Activated CD4-positive, alpha-beta T cell treated with anti-CD3 and anti-CD28 coated beads for 24 hours (primary cell): ENCODE measurements around the gene SNAP25.

Source experiments
- DNase-seq, 2 donors: peaks; one replicate each; pipeline ENCODE4 v3.0.0-alpha.2; 2020; ENCODE audit warnings: low read depth in 2 of 2

Gene SNAP25

DNA sequence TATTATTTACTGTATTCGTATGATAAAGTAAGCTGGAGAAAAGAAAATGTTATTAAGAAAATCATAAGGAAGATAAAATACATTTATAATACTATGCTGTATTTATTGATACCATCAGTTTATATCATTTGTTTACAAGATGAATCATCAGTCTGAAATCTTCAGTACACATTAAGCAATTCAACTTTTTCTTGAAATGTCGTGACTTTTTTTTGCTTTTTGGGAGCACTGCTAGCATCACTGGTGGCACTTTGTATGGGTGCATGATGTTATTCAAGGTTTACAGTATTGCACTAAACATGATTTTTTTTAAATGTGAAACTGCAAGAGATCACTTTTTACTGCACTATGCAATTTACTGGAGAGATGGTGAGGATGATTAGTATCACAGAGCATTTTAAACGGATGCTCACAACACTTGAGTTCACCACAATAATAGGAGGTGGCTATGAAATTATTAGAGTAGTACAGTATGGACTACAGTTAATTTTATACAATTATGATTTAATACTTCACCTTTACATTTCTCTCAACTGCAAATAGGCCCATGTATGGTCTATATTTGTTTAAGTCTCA is 85.9 kb downstream of the SNAP25 start:
- no peak for DNase-seq

DNA sequence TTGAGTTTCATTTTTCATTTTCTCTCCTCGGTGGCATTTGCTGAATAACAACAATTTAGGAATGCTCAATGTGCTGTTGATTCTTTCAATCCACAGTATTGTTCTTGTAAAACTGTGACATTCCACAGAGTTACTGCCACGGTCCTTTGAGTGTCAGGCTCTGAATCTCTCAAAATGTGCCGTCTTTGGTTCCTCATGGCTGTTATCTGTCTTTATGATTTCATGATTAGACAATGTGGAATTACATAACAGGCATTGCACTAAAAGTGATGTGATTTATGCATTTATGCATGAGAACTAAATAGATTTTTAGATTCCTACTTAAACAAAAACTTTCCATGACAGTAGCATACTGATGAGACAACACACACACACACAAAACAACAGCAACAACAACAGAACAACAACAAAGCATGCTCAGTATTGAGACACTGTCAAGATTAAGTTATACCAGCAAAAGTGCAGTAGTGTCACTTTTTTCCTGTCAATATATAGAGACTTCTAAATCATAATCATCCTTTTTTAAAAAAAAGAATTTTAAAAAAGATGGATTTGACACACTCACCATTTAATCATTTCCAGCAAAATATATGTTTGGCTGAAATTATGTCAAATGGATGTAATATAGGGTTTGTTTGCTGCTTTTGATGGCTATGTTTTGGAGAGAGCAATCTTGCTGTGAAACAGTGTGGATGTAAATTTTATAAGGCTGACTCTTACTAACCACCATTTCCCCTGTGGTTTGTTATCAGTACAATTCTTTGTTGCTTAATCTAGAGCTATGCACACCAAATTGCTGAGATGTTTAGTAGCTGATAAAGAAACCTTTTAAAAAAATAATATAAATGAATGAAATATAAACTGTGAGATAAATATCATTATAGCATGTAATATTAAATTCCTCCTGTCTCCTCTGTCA is 88.1 kb downstream of the SNAP25 start:
- DNase-seq: no peak

DNA sequence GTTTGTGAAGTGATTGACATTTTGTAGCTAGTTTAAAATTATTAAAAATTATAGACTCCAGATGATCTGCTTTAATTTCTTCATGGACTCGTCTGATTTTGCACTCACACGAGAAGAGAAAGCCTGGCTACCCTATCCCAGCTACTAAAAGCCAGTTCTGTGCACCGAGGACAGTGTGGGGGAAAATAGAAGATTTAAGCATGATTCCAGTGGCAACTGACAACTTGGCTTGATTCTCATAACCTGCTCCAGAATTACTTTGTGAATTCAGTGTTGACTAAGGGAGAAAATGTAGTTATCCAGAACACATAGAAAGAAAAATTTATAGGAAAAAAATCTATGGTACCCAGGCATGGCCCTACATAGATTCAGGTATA is 88.7 kb downstream of the SNAP25 start:
- DNase-seq: no peak

DNA sequence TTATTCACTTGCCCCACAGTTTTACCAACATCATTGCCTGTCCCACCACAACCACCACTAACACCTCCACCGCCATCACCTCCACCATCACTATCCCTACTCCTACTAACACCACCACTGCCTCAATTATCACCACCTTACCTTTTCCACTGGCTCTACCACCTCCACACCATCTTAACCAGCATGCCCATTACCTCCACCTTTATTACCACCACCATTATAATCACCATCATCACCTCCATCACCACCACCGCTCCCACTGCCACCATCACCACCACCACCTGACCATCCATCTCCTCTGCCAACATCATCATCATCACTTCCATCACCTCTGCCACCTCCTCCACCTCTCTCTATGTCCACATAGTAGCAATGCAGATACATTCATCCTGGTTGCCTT is 90.0 kb downstream of the SNAP25 start:
- DNase-seq: no peak

DNA sequence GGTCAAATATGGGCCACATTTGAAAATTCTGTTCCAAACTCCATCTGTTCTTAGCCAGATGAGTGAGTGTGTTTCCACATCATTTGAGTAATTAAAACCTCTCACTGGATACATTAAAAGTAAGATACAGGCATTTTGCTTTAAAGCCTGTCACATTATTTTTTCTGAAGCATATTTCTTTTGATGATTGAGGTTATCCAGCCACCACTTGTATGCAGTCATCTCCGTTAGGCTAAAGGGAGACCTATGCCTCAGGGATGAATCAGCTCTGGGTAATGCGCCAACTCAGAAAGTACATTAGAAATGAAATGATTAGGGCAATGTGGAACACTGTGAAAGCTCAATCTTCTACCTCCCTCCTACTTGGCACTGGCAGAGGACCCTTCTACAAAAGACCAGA is 90.7 kb downstream of the SNAP25 start:
- no peak for DNase-seq

DNA sequence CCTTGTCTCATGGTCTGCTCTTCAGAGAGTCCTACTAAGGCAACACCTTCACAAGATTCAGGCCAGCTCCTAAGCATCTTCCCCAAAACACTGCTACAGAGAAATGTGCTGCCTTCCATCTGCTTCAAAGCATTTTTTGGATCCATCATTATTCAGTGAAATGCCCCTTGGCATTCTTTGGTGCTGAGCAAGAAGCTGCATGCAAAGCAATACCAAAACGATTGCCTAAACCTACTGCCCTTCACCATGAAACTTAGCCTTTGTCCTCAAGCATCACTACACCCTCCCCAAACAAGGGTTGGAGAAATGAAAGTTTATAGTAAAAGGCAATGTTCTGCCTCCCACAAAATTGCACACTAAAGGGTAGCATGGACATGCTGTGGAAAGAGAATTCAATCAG is 93.5 kb downstream of the SNAP25 start:
- no peak for DNase-seq

DNA sequence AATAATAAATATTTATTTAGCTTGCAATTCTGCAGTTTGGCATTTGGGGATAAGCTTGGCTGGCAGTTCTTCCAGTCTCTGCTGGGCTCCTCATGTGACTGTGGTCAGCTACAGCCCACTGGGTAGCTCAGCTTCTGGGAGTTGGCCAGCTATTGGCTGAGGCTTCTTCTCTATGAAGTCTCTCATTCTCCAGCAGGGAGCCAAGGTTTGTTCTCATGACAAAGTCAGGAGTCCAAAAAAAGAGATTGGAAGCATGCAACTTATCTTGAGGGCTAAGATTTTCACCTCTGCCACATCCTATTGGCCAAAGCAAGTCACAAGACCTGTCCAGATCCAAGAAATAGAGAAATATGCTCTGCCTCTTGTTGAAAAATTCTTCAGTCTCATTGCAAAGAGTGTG is 94.6 kb downstream of the SNAP25 start:
- no peak for DNase-seq

DNA sequence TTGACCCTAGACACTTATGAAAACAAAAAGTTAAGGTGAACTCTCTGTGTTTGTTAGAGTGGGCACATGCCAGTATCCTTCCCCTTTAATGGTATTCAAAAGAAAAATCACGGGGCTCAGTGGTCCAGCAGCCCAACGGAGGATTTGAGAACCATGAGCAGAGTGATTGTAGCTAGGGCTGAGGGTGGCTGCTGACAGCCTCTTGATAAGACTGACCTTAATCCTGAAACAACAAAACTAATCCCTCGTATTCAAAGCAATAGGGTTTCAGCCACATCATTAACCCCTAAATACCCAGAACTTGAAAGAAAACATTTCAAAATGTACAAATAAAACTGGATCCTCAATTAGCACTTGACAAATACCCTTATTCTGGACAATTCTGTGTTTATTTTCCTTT is 95.1 kb downstream of the SNAP25 start:
- DNase-seq: no peak

DNA sequence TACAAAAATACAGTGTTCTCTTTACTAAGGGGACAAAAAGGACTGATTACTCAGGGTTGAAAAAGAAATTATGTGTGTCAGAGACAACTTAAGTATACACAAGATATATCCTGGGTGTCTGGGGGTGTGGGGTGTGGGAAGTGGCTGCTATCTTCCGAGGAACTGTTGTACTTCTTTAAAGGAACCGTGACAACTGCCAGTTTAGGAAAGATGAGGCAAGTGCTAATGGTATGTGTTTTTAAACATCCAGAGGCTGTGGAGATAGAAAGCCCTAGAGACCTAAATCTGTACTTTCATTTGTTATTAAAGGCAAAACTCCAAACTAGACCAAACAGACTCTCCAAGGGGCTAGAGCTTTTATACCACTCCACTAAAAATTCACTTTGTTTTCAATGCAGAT is 95.6 kb downstream of the SNAP25 start:
- DNase-seq: no peak

DNA sequence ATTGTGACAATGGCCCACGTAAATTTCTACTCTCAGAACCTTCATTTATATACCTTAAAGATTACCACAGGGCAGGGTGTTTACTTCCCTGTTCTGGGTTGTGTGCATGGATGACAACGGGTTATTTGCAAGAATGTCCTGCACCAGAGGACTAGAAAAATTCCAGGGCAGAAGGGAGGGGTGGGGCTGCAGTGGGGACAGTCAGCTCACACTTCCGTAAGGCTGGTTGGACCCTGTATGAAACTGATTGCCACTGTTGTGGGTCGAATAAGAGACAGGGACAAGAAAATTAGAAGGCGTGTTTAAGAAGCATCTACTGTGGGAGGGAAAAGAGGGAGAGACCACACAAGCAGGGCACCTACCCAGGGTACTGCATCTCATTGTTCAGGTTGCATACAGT is 96.5 kb downstream of the SNAP25 start:
- DNase-seq: no peak

DNA sequence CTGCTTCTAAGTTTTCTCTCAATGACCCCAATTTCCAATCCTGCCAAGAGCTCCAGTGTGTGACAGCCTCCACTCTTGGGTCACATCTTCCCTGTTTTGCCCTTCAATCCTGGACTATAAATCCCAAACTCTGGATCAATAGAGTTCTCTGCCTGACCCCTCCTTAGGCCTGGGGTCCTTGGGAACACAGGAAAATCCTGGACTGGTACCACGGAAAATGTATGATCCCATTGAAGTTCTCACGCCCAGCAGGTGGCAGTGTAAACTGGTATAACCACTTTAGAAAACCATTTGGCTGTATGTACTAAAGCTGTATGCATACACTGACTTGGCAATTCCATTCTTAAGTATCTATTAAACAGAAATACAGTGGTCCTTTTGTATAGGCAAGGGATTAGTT is 98.0 kb downstream of the SNAP25 start:
- DNase-seq: no peak

DNA sequence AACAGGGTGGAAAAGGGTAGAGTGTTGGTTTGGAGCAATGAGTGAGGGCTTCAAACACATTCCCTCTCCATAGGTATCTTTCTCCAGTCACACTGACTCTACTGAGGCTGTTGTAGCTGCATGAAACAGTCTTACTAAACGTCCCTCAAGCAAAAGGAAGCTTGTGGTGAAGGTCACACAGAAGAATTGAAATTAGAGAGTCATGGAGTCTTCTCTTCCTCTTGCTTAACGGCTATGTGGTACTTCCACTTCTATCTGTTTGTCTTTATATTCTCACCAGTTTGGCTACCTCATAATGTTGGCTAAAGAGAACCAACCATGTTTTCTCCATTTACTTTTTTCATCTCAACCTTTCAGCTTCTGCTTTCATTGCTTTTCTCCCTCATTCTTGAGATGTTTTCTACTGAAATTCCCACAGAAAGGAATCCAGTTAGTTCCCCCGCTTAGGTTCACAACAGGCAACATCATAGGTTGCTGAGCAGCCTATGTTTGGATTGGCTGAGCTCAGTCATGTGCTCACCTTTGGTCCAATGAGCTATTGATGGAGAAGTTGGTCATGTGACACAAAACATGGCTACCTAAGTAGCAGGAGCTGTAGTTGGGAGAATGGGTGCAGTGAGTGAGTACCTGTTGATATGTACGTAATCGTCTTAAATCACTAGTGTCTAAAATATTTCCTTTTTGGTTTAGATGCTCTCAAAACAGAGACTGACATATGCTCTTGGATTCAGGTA is 99.8 kb downstream of the SNAP25 start:
- no peak for DNase-seq

DNA sequence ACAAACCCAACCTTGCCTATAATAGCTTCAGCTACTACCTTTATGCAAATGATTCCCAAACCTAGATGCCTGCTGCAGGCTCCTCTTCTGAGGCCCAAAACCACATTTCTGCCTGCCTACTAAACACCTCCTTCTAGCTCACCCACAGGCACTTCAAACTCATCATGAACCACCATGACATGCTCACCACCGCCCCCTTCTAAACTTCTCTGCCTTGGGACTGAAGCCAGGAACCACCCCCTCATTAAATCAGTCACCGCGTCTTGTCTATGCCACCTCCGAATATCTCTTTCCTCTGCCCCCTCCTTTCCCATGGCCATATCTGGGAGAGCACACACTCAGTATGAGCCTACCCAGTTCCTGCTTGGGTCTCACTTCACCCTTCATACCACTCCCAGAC is 101.2 kb downstream of the SNAP25 start:
- DNase-seq: no peak

DNA sequence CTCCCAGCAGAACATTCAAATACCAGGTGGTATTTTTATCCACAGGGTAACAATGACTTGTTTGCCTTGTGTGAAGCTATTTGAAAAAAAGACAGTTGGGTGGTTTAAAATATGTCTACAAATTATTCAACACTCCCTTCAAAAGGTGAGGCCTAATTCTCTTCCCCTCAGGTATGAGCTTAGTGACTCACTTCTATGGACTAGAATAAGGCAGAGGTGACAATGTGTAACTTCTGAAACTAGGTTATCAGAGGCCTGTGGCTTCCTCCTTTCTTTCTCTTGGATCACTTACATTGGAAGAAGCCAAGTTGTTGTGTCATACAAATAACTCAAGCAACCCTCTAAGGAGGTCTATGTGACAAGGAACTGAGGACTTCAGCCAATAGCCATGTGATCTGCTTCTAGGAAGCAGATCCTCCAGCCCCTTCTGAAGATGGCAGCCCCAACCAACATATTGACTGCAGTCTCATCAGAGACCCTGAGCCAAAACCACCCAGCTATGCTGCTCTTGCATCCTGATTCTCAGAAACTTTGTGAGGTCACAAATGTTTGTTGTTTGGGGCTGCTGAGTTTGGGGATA is 102.6 kb downstream of the SNAP25 start:
- DNase-seq: no peak

DNA sequence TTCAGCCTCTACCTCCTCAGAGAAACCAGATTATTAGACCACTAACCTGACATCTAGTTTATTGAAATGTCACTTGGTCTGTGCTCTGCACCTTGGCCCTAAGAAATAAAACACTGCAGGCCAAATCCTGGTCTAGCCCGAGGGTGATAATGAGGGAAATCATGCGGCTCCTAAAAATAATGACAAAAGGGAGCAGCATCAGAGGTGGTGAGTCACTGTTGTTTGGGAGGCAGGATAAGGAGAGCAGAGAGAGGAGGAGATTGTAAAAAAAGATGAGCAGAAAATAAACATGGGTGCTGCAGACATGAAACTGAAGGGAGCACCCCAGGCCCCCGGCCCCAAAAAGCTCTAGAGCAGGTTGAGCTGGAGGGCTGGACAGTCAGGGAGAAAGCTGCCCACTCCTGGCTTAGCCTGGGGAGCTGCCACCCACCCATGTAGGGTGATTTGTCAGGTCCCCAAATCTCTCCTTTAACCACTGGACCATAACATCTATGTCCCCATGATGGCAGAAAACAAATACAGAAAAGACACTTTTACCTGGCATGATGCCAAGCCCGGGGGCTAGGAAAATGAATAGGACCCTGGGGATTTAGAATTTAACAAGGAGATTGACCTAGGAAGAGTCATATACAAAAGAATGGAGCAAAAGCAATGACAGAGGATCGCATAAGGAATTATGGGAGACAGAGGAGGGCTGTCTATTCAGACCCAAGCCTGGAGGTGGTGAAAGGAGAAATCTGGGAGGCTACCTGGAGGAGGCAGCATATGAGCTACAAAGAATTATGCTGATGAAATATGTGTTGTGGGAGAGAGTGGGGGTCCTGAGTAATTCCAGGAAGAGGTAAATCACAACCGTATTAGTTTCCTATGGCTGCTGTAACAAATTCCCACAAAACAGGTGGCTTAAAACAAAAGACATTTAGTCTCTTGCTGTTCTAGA is 103.7 kb downstream of the SNAP25 start:
- no peak for DNase-seq

DNA sequence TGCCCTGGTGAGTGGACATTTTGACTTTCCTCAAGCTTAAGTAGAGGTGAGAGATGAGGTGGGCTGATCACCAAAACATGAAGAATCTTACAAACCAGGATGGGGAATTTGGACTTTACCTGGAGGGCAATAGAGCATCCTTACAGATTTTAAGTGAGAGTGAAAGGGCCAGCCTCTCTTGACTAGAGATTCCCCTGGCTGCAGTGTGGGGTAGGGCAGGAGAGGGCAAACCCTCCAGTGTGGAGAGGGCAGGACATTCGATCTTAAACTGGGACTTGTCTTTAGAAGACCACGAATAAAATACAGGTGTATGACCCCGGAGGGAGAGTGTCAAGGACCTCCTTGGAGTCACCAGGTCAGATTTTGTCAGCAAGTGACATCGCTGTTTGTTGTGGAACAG is 105.1 kb downstream of the SNAP25 start:
- DNase-seq: no peak

DNA sequence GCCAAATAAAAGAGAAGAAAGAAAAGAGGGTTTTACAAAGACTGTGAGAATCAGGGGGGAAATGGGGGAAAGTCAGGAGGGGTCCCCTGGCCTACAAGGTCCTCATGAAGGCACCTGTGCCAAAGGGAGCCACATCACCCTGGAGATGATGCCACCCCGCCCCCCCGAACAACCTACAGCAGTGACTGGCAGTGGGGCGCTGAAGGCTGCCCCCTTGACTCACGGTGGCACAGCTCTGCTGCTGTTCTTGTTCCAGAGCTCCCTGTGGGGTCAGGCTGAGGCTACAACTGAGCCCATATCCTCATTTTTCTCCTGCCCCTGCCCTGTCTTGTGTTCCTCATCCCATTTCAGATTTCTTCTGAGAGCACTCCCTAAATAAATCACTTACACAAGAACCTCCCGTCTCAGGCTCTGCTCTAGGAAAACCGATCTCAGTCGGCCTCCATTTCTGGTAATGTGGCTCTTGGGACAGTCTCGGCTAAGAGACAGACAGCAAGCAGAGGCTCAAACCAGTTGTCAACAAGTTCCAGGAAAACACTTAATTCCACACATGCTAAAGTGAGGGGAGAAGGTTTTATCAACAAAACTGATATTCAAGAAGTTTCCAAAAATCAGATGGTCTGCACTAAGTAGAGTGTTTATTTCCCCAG is 105.7 kb downstream of the SNAP25 start:
- DNase-seq: no peak

DNA sequence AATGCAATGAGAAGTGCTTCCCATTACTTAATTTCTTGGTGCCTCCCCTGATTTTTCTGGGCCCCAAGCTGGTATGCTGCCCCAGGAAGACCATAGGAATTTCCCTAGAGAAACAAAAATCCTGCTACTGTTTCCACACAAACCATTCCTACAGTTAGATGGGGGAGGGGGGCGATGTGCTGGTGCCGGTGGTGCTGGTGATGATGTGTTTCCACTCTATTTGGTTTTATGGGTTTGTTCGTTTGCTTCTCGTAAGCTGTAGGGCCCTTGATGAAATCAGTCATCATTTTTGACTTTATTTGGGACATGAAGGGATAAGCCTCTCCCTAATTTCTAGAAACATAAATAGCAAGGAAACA is 110.2 kb downstream of the SNAP25 start:
- no peak for DNase-seq

DNA sequence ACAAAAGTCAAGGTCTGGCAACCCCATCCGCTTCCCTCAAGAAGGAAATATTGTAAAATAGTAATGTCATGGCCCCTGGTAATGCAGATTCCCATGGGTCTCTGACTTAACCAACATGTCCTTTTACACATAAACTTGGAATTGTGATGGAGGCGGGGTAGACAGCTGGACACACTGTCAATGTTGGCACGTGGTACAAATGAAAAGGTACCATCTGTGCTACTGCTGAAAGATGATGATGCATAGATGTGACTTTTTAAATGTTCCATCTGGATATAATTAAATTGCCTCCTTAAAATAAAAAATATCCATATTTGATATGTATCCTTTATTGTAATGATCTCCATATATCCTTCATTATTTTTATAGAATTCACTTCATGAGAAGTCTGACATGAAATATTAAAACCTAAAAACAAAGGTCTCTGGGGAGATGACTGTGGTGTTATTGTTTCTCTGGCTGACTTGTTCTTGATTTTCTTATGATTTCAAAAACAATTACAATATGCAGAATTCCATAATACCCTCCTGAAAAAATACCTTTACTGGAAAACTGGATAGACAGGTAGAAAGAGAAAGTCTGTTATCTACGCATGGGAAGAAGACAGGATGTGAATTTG is 110.9 kb downstream of the SNAP25 start:
- DNase-seq: no peak

DNA sequence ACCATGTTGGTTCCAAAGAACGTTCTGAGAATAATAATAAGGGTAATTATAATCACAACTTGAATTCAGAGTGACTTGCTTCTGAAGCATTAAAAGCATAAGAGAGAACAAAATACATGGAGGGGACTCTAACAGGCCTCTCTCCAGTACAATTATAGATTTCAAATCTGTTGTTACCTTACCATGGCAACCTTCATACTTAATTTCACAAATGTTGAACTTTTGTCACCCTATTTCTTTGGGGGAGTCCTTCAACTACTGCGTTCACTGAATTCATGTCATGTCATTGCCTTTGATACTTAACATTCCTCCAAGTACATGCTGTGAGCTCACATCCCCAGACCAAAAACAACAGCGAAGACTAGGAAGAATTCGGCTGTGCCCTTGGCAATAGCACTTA is 111.4 kb downstream of the SNAP25 start:
- DNase-seq: no peak
